IMR-90 (cell line): ENCODE data around the gene SUN1.

Experiments used
- CEBPB ChIP-seq: IDR thresholded peaks from 2 replicates; pipeline ENCODE4 v1.6.1; 2012; ENCODE audit warnings: low read depth, low read length, improper control_type of control experiment
- CTCF ChIP-seq: conservative IDR thresholded peaks from 2 replicates; pipeline ENCODE4 v1.5.1; 2012; ENCODE audit warnings: mild to moderate bottlenecking, low read depth, low read length, improper control_type of control experiment
- MXI1 ChIP-seq: IDR thresholded peaks from 2 replicates; pipeline ENCODE4 v1.6.1; 2012; ENCODE audit warnings: low read depth, mild to moderate bottlenecking, low read length, moderate library complexity, borderline replicate concordance
- POLR2A ChIP-seq: IDR thresholded peaks from 2 replicates; pipeline ENCODE4 v1.6.1; 2012; ENCODE audit warnings: mild to moderate bottlenecking, low read depth, low read length
- RCOR1 ChIP-seq: IDR thresholded peaks from 2 replicates; pipeline ENCODE4 v1.6.1; 2012; ENCODE audit warnings: mild to moderate bottlenecking, low read length, improper control_type of control experiment; ENCODE audit not compliant: insufficient replicate concordance
- RFX5 ChIP-seq: IDR thresholded peaks from 2 replicates; pipeline ENCODE4 v1.8.0; 2012; ENCODE audit warnings: low read depth, mild to moderate bottlenecking, low read length, moderate library complexity
- SMC3 ChIP-seq: fragments of 150-350 bp; IDR thresholded peaks from 2 replicates; pipeline ENCODE4 v1.6.1; 2016; ENCODE audit warnings: low read depth, mild to moderate bottlenecking, antibody characterized with exemption, low read length, moderate library complexity
- USF2 ChIP-seq: fragments of 150-350 bp; IDR thresholded peaks from 2 replicates; pipeline ENCODE4 v1.6.1; 2017; ENCODE audit warnings: mild to moderate bottlenecking, antibody characterized with exemption, low read length, low read depth

GRCh38 chr7:875476-876076 is 43.3 kb downstream of the SUN1 start:
- TF ChIP-seq CTCF (no peak), SMC3 (no peak), RFX5 (no peak), USF2 (no peak), MXI1 (no peak), POLR2A (no peak), CEBPB (no peak), RCOR1 (no peak)
